Measurements from ENCODE around the gene CSNK2B.

CSNK2B gene

GRCh38 chr6:31657406-31658157 lies 8.3 kb upstream of the CSNK2B start:
- DNase-seq (ENCODE audit: low read depth): no peak
- H3K4me3 ChIP-seq (ENCODE audit: low read depth, low read length): no peak overlapping the region

DNA sequence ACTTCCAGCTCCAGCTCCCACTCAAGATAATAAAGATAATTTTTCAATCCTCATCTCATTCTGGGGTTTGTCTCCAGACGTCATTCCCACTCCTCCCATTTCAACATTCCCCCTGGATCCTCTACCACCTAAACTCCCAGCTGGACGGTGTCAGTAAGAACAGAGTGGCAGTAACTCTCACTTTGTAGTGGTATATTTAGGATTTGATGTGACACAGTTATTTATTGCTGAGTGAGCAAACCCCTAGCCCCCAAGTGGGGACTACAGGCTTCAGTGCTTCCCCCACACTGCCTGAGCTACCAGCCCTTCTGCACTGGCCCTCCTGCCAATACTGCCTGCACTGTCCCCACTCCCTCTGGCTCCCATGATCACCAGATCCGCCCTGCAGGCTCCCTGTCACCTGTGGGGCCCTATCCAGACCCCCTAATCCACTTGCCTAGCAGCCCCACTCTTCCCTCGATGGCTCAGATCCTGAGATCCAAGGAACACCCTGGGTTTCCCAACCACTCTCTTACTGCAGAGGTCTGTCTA lies 7.7 kb upstream of the CSNK2B start:
- TF ChIP-seq CTCF (IDR thresholded peaks at IDR 0.05; ENCODE audit: insufficient read depth, low read depth, low read length, missing control alignments): no peak
- H3K4me3 ChIP-seq (ENCODE audit: low read depth, low read length): no peak overlapping the region
- DNase-seq (ENCODE audit: low read depth): no peak

More at GRCh38 chr6:31657406-31658157, 8.3 kb upstream of the CSNK2B start:
- no peak for TF ChIP-seq CTCF (IDR thresholded peaks at IDR 0.05; ENCODE audit: insufficient read depth, low read depth, low read length, missing control alignments)

DNA sequence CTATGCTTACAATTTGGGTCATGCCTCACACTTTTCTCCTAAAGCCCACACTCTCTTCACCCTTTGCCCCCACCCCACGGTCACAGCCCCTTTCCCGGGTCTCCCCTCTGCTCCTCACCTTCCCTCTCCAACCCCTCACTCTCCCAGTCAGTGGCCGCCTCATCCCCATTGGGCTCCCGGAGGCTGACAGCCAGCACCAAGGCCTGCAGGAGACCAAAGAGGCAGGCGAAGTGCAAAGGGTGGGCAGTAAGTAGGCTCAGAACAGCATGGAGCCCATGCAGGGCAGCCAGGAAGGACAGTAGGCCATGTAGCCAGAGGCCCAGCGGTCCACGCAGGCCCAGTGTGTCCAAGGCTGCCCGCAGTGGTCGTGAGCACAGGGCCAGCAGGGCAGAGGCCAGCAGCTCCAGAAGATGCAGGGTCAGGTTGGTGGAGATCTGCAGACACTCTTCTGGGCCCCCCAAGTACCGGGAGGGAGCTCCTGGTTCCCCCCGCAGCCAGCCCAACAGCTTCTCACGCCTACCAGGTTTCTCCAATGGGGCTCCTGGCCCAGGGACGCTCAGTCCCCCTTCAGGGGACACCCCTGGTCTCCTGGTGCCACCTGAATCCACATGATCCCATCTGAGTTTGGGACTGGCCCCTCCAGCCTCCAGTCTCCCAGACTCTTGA lies 6.8 kb upstream of the CSNK2B start:
- peak overlapping the region; percentile 73 for H3K4me3 ChIP-seq (ENCODE audit: low read depth, low read length)
- TF ChIP-seq CTCF (IDR thresholded peaks at IDR 0.05; ENCODE audit: insufficient read depth, low read depth, low read length, missing control alignments): no peak
- DNase-seq (ENCODE audit: low read depth): no peak

- DNase-seq (ENCODE audit: low read depth): peak; percentile 44
- TF ChIP-seq CTCF (IDR thresholded peaks at IDR 0.05; ENCODE audit: insufficient read depth, low read depth, low read length, missing control alignments): no peak
- H3K4me3 ChIP-seq (ENCODE audit: low read depth, low read length): peak overlapping the region; percentile 73
These were observed 6.1 kb upstream of the CSNK2B start for GRCh38 chr6:31659649-31660380.

DNA sequence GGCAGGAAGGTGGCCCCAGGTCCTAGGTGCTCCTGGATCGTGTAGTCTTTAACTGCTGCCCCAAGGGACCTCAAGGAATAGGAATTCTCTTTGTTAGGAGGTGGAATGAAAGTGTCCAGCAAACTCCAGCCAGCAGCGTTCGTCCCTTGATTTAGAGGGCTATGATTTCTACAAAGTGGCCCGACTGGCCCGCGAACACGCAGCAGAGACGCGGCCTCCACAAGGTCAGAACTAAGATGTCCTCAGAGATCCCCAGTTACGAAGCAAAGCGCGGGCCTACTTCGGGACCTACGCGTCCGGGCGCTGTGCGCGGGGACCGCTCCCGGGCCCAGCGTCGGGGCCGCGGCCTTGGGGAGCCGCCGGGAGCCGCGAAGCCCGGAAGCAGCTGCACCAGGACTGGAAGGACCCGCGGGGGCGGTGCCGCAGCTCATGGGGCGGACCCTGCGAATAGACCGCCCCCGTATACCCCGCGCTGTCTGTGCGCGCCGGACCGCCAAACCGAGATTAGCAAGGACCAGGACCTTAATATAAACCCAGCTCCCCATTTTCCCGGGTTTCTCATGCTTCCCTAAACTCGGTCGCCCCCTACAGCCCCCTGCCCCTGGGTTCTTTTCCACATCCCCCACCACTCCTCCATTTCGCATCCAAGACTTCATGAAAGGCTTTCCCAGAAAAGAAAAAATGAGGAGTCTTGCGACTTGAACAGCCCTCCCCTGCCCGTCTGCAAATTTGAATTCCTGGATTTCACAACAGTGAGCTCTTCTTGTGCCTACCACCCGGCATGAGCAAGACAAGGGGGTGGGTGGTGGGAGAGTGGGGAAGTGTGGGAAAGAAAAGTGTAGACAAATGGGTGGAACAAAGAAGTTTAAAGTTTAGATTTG lies 5.3 kb upstream of the CSNK2B start, which contains the start of gene C6orf47:
TSS of gene C6orf47 (minus strand) at position 398 of the 881 bp plus-strand sequence. CDS start 831 bp downstream, outside the sequence.
- peak; percentile 90 for DNase-seq (ENCODE audit: low read depth)
- TF ChIP-seq CTCF (IDR thresholded peaks at IDR 0.05; ENCODE audit: insufficient read depth, low read depth, low read length, missing control alignments): no peak
- peak within 1 kb of the TSS; percentile 73 for H3K4me3 ChIP-seq (ENCODE audit: low read depth, low read length)

Measured in GM12865 (cell line).